ENCODE data around the gene HSD3B7.
A peak's percentile ranks its signal among the peaks of the same experiment; 100 is the strongest.

Gene HSD3B7

GRCh38 chr16:30953111-30953510 is 31.9 kb upstream of the HSD3B7 start:
- TF ChIP-seq CTCF (IDR thresholded peaks at IDR 0.05), result no peak

GRCh38 chr16:30953511-30954124 is 31.4 kb upstream of the HSD3B7 start:
- TF ChIP-seq CTCF (IDR thresholded peaks at IDR 0.05), result peak; percentile 52

- TF ChIP-seq CTCF (IDR thresholded peaks at IDR 0.05), result no peak
Observed at GRCh38 chr16:30954993-30955392, 30.0 kb upstream of the HSD3B7 start.

- no peak for TF ChIP-seq CTCF (IDR thresholded peaks at IDR 0.05)
Observed at GRCh38 chr16:30956601-30957455, 28.2 kb upstream of the HSD3B7 start.

GRCh38 chr16:30957456-30958174 is 27.4 kb upstream of the HSD3B7 start, which contains the start of gene SETD1A:
Gene SETD1A, plus strand, starts transcription at chr16:30957754. Its CDS starts 978 bp downstream, at chr16:30958732.
- no peak for TF ChIP-seq CTCF (IDR thresholded peaks at IDR 0.05)

- TF ChIP-seq CTCF (IDR thresholded peaks at IDR 0.05), result no peak
Observed at GRCh38 chr16:30958175-30959079, 26.6 kb upstream of the HSD3B7 start.

GRCh38 chr16:30961384-30961783 is 23.6 kb upstream of the HSD3B7 start:
- no peak for TF ChIP-seq CTCF (IDR thresholded peaks at IDR 0.05)

Data from LNCAP (cell line).